ENCODE data around the gene CSF1.
"Not testable (repeated sequence)": the region's sequence is repeated elsewhere in the genome, so short reads cannot be mapped to it uniquely, and the experiment has no call there.

The CSF1 gene

GRCh38 chr1:109920391-109920790 is 9.7 kb downstream of the CSF1 start:
- not testable (repeated sequence) for DNase-seq

- no peak for DNase-seq
Observed at GRCh38 chr1:109922326-109922725, 11.7 kb downstream of the CSF1 start.

GRCh38 chr1:109923131-109923945 is 12.7 kb downstream of the CSF1 start:
- DNase-seq, result no peak

- DNase-seq, result no peak
Observed at GRCh38 chr1:109923946-109924275, 13.3 kb downstream of the CSF1 start.

- DNase-seq, result no peak
Observed at GRCh38 chr1:109924316-109924715, 13.7 kb downstream of the CSF1 start.

GRCh38 chr1:109925159-109925990 is 14.7 kb downstream of the CSF1 start:
- DNase-seq, result no peak

GRCh38 chr1:109926662-109927300 is 16.1 kb downstream of the CSF1 start:
- no peak for DNase-seq

GRCh38 chr1:109927356-109927755 is 16.7 kb downstream of the CSF1 start:
- DNase-seq, result no peak

- no peak for DNase-seq
Observed at GRCh38 chr1:109927911-109928321, 17.3 kb downstream of the CSF1 start.

GRCh38 chr1:109928591-109929111 is 18.0 kb downstream of the CSF1 start:
- DNase-seq, result no peak

GRCh38 chr1:109929170-109929569 is 18.5 kb downstream of the CSF1 start:
- DNase-seq, result no peak

- no peak for DNase-seq
Observed at GRCh38 chr1:109929588-109930251, 19.1 kb downstream of the CSF1 start.

GRCh38 chr1:109930252-109930993 is 19.8 kb downstream of the CSF1 start:
- no peak for DNase-seq

- no peak for DNase-seq
Observed at GRCh38 chr1:109931189-109931731, 20.6 kb downstream of the CSF1 start.

- no peak for DNase-seq
Observed at GRCh38 chr1:109931911-109932636, 21.4 kb downstream of the CSF1 start.

- no peak for DNase-seq
Observed at GRCh38 chr1:109932679-109933078, 22.0 kb downstream of the CSF1 start.

- DNase-seq, result no peak
Observed at GRCh38 chr1:109933856-109934711, 23.4 kb downstream of the CSF1 start.

- no peak for DNase-seq
Observed at GRCh38 chr1:109935451-109935900, 24.8 kb downstream of the CSF1 start.

GRCh38 chr1:109937738-109938137 is 27.1 kb downstream of the CSF1 start:
- no peak for DNase-seq

- no peak for DNase-seq
Observed at GRCh38 chr1:109938556-109938955, 27.9 kb downstream of the CSF1 start.
